Heart left ventricle (tissue), 16 donors: ENCODE results near the gene ABCC1. TPM values are rescaled to one million over a fixed set of nuclear protein-coding genes. Genes with fewer than 3 reads are reported as not detected.

Source experiments
- ATAC-seq, 4 donors: fragments of 200-7000 bp; cut with Tn5 transposase; one replicate each; pipeline ENCODE4 v1.9.1; 2020 to 2022; ENCODE audit warnings: moderate library complexity in 4 of 4, mild to moderate bottlenecking in 3 of 4, moderate number of reproducible peaks in 1 of 4
- DNase-seq, 5 donors: peaks; one replicate each; pipeline ENCODE4 v3.0.0-alpha.2; 2020
- H3K27ac ChIP-seq, 12 donors: fragments of 200-600 bp; sonication (generic) in 4 of 12; one replicate each; pipeline versions ENCODE4 v1.5.0 to v1.8.0; 2016 to 2022; ENCODE audit warnings: mild to moderate bottlenecking in 2 of 12
- H3K27me3 ChIP-seq, 9 donors: fragments of 200-600 bp; sonication (generic) in 2 of 9; one replicate each; pipeline versions ENCODE4 v1.5.1 to v1.8.0; 2016 to 2022; ENCODE audit warnings: mild to moderate bottlenecking in 3 of 9
- H3K36me3 ChIP-seq, 9 donors: fragments of 200-600 bp; sonication (generic) in 2 of 9; one replicate each; pipeline versions ENCODE4 v1.5.0 to v1.8.0; 2018 to 2022; ENCODE audit warnings: mild to moderate bottlenecking in 2 of 9
- H3K4me1 ChIP-seq, 12 donors: fragments of 200-600 bp; sonication (generic) in 4 of 12; one replicate each; pipeline versions ENCODE4 v1.5.0 to v1.8.0; 2016 to 2022; ENCODE audit warnings: mild to moderate bottlenecking in 3 of 12
- H3K4me3 ChIP-seq, 12 donors: fragments of 200-600 bp; sonication (generic) in 4 of 12; one replicate each; pipeline versions ENCODE4 v1.5.0 to v1.8.0; 2017 to 2022; ENCODE audit warnings: mild to moderate bottlenecking in 9 of 12, moderate library complexity in 4 of 12
- H3K9me3 ChIP-seq, 12 donors: fragments of 200-600 bp; sonication (generic) in 4 of 12; one replicate each; pipeline versions ENCODE4 v1.5.0 to v1.8.0; 2016 to 2022; ENCODE audit warnings: mild to moderate bottlenecking in 1 of 12
- CTCF ChIP-seq, 12 donors: fragments of 200-600 bp; sonication (generic) in 4 of 12; IDR thresholded peaks; one replicate each; pipeline versions ENCODE4 v1.5.0 to v1.8.0; 2018 to 2022; ENCODE audit warnings: antibody characterized with exemption in 12 of 12, mild to moderate bottlenecking in 5 of 12
- POLR2A ChIP-seq, 2 donors: fragments of 450-650 bp; IDR thresholded peaks; one replicate each; pipeline ENCODE4 v1.6.1; 2017; ENCODE audit warnings: antibody characterized with exemption in 2 of 2, mild to moderate bottlenecking in 2 of 2, moderate library complexity in 2 of 2
- WGBS, 4 donors: extraction: QIAGEN DNeasy Blood & Tissue Kit in 2 of 4; methylation state at CpG; one replicate each; pipeline versions ENCODE4 v1.1.5 to v1.1.7; 2013 to 2018; 5-methylcytosine and 5-hydroxymethylcytosine counted together
- intact Hi-C, 10 donors: fragments of 100-400 bp; cut with DNase I; formaldehyde crosslinking; loops; one replicate each; pipeline versions ENCODE4 v1.11.1 to v1.14.2; 2022
- polyA plus RNA-seq, 2 donors: library from polyadenylated mRNA; stranded (reverse); fragments of 200-250 nt; gene quantifications; one replicate each; pipeline ENCODE4 v1.2.3, GENCODE V29; 2013
- total RNA-seq, 9 donors: library from RNA; depleted of rRNA in 2 of 9; stranded (reverse); fragments of >200 nt in 2 of 9; fragmentation: NEBNext Ultra II Directional in 3 of 9; extraction: Animal tissue kit (Norgen Biotek cat#: 25700) in 3 of 9; gene quantifications; one replicate each; pipeline versions ENCODE4 v1.1.0 to v1.2.4, GENCODE V29; 2016 to 2023
- donor health status: ischemic (EF 13 %, LVEDD 7.1; RV severe dilation, severe dysfunction).
- donor health status: healthy with polysubstance abuse.
- donor health status: DM: no; HTN: yes; CAD: no.
- donor health status: DM: no; HTN: no; CAD: no.
- donor health status: ischemic (EF 25% LVEDD 6.9; RV normal size, moderate dysfunction).
- donor health status: ischemic (EF 25% LVEDD 5.7; RV mildly dilated, moderate dysfunction).
- donor health status: healthy.
- donor health status: DM: yes; HTN: yes; CAD: no.
- donor health status: ischemic (EF 35%, LVEDD 5.7; RV mildly dilated, moderate dysfunction).
- donor health status: nonischemic (EF 11% LVEDD 7.7; RV severe dilation, severe dysfunction).
- donor health status: DM: yes; HTN: yes; CAD: no.
- donor health status: PGD.
- donor health status: ischemic (EF 29% LVEDD 5.4; RV normal size, mild dysfunction).
- donor health status: nonischemic (EF 23%, LVEDD 6.1; RV moderate dilation, normal function).

The ABCC1 gene
- total and polyA plus RNA-seq, 11 donors: 8.1 to 28.0 (median 22.4) TPM

GRCh38 chr16:16166949-16167348 is 217.5 kb downstream of the ABCC1 start:
- TF ChIP-seq CTCF (IDR thresholded peaks at IDR 0.05) (no peak), POLR2A (IDR thresholded peaks at IDR 0.05) (no peak)
- no peaks in the 10 kb centered on the region for H3K9me3 ChIP-seq
- 26 to 39% (median 36%) methylated on average over 2 of the region's 2 CpGs for WGBS, 4 donors
- no peaks in the 10 kb centered on the region for H3K4me1 ChIP-seq
- intact Hi-C loops: no loop called here
- no peak overlapping the region for H3K4me3 ChIP-seq
- DNase-seq (no peak), ATAC-seq (no peak)
- no peak overlapping the region for H3K27ac ChIP-seq
- no peaks in the 10 kb centered on the region for H3K27me3 ChIP-seq
- H3K36me3 ChIP-seq: no peaks in the 10 kb centered on the region

GRCh38 chr16:16167927-16168326 is 218.5 kb downstream of the ABCC1 start:
- Histone ChIP-seq H3K4me1 (no peaks in the 10 kb centered on the region), H3K9me3 (no peaks in the 10 kb centered on the region), H3K4me3 (no peak overlapping the region), H3K36me3 (no peaks in the 10 kb centered on the region), H3K27ac (no peak overlapping the region), H3K27me3 (no peaks in the 10 kb centered on the region)
- peak in 1 of 5 donors; percentile 28 for DNase-seq
- intact Hi-C loops: no loop called here
- WGBS, 4 donors: 74 to 86% (median 85%) methylated on average over 11 of the region's 11 CpGs
- no peak for ATAC-seq
- TF ChIP-seq POLR2A (IDR thresholded peaks at IDR 0.05) (no peak), CTCF (IDR thresholded peaks at IDR 0.05) (no peak)

DNA sequence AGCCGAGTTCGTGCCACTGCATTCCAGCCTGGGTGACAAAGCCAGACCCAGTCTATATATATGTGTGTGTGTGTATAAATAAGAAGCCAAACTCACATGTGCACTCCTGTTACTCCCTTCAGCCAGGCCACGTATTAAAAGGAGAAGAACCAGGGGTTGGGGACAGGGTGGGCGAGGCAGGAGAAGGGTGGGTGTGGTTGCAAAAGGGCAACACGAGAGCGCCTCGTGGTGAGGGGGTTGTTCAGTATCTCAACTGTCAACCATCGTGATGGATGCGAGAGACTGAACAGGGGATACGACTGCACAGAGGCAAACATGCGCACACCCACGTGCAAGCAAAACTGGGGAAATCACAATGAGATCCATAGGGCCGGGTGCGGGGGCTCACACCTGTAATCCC is 219.0 kb downstream of the ABCC1 start:
- Histone ChIP-seq H3K9me3 (no peaks in the 10 kb centered on the region), H3K27me3 (no peaks in the 10 kb centered on the region), H3K36me3 (no peaks in the 10 kb centered on the region), H3K4me3 (no peak overlapping the region), H3K4me1 (no peaks in the 10 kb centered on the region), H3K27ac (no peak overlapping the region)
- intact Hi-C loops: no loop called here
- WGBS, 4 donors: 85 to 91% (median 89%) methylated on average over 14 of the region's 14 CpGs
- ATAC-seq (no peak), DNase-seq (peak in 1 of 5 donors; percentile 28)
- TF ChIP-seq POLR2A (IDR thresholded peaks at IDR 0.05) (no peak), CTCF (IDR thresholded peaks at IDR 0.05) (no peak)

DNA sequence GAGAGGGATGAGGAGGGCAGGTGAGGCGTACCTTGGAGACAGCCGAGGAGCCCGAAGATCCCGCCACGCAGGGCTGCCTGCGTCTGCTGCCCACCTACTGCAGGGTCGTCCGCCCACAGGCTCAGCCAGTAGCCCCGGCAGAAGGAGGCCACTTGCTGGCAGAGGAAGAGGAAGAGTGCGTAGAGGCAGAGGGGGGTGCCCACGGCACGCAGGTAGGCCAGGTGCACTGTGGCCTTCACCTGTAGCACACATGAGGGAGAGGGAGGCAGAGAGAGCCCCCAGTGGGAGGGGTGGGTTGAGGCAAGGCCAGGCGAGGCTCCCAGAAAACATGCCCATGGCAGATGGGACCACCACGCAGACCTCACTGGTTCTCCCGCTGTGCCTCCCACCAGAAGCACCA is 220.2 kb downstream of the ABCC1 start:
- TF ChIP-seq POLR2A (IDR thresholded peaks at IDR 0.05) (no peak), CTCF (IDR thresholded peaks at IDR 0.05) (no peak)
- H3K4me1 ChIP-seq: no peaks in the 10 kb centered on the region
- no peak overlapping the region for H3K4me3 ChIP-seq
- intact Hi-C loops: no loop called here
- no peaks in the 10 kb centered on the region for H3K27me3 ChIP-seq
- no peaks in the 10 kb centered on the region for H3K9me3 ChIP-seq
- ATAC-seq (no peak), DNase-seq (peak in 1 of 5 donors; percentile 20)
- H3K27ac ChIP-seq: no peak overlapping the region
- 92 to 94% (median 93%) methylated on average over 15 of the region's 15 CpGs for WGBS, 4 donors
- no peaks in the 10 kb centered on the region for H3K36me3 ChIP-seq
